Neural cell (in vitro differentiated cells): Measurements from ENCODE around the gene LZTR1.

ENCODE experiments used
- EZH2 ChIP-seq: fragments of 200-600, 300-800 bp; shearing (Covaris generic), sonication (generic); IDR thresholded peaks from 2 replicates; pipeline ENCODE4 v1.6.1; 2014; ENCODE audit warnings: antibody characterized with exemption, low read length, borderline replicate concordance, mild to moderate bottlenecking; ENCODE audit not compliant: insufficient read depth, poor library complexity, severe bottlenecking
- MXI1 ChIP-seq: fragments of 450-650 bp; conservative IDR thresholded peaks from 2 replicates; pipeline ENCODE4 v1.6.1; 2014; ENCODE audit warnings: antibody characterized with exemption, mild to moderate bottlenecking; ENCODE audit not compliant: poor library complexity, severe bottlenecking
- POLR2AphosphoS5 ChIP-seq: IDR thresholded peaks from 2 replicates; pipeline ENCODE4 v1.6.1; 2012
- RAD21 ChIP-seq: fragments of 450-650 bp; conservative IDR thresholded peaks from 2 replicates; pipeline ENCODE4 v1.6.1; 2014; ENCODE audit warnings: antibody characterized with exemption, mild to moderate bottlenecking, moderate library complexity
- TF ChIP-seq, protein P1 (sequence below): fragments of 450-650 bp; IDR thresholded peaks from 2 replicates; pipeline ENCODE4 v1.5.1; 2014; ENCODE audit warnings: antibody characterized with exemption, mild to moderate bottlenecking, moderate library complexity; ENCODE audit not compliant: poor library complexity, severe bottlenecking
- TF ChIP-seq, protein P2 (sequence below): IDR thresholded peaks from 2 replicates; pipeline ENCODE4 v1.6.1; 2012; ENCODE audit warnings: borderline replicate concordance

DNA sequence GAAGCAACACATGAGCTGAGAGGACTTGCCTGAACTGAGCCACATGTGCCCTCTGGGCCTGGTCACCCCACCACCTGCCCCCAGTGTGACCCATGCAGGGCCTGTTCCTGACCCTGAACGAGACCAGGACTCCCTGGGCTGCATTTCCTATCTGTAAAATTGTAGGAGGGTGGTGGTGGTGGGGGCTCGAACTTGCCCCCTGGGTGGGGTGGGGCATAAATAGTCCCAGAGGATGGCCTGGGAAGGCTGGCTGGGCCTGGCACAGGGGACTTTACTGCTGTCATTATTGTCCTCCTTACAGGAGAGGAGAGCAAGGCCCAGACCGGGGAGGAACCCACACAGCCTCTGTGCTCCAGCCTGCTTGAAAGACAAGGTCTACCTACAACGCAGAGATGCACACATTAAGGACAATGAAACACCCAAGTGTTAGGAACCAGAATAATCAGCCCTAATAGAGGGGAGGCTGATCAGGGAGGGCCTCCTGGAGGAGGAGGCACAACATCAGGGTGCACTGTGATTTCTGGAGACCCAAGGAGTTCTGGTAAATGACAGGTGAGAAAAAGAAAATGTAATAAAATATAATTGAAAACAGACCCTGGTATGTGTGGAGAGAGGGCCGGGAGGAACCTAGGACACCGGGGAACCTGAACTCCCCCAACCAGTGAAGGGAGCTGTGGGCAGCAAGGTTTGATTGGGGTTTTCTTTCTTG, 17.9 kb upstream of the LZTR1 start:
- TF ChIP-seq EZH2 (no peak), POLR2AphosphoS5 (no peak), RAD21 (no peak), MXI1 (no peak)
- TF ChIP-seq, protein P1, sequence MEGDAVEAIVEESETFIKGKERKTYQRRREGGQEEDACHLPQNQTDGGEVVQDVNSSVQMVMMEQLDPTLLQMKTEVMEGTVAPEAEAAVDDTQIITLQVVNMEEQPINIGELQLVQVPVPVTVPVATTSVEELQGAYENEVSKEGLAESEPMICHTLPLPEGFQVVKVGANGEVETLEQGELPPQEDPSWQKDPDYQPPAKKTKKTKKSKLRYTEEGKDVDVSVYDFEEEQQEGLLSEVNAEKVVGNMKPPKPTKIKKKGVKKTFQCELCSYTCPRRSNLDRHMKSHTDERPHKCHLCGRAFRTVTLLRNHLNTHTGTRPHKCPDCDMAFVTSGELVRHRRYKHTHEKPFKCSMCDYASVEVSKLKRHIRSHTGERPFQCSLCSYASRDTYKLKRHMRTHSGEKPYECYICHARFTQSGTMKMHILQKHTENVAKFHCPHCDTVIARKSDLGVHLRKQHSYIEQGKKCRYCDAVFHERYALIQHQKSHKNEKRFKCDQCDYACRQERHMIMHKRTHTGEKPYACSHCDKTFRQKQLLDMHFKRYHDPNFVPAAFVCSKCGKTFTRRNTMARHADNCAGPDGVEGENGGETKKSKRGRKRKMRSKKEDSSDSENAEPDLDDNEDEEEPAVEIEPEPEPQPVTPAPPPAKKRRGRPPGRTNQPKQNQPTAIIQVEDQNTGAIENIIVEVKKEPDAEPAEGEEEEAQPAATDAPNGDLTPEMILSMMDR = no peak
- TF ChIP-seq, protein P2, sequence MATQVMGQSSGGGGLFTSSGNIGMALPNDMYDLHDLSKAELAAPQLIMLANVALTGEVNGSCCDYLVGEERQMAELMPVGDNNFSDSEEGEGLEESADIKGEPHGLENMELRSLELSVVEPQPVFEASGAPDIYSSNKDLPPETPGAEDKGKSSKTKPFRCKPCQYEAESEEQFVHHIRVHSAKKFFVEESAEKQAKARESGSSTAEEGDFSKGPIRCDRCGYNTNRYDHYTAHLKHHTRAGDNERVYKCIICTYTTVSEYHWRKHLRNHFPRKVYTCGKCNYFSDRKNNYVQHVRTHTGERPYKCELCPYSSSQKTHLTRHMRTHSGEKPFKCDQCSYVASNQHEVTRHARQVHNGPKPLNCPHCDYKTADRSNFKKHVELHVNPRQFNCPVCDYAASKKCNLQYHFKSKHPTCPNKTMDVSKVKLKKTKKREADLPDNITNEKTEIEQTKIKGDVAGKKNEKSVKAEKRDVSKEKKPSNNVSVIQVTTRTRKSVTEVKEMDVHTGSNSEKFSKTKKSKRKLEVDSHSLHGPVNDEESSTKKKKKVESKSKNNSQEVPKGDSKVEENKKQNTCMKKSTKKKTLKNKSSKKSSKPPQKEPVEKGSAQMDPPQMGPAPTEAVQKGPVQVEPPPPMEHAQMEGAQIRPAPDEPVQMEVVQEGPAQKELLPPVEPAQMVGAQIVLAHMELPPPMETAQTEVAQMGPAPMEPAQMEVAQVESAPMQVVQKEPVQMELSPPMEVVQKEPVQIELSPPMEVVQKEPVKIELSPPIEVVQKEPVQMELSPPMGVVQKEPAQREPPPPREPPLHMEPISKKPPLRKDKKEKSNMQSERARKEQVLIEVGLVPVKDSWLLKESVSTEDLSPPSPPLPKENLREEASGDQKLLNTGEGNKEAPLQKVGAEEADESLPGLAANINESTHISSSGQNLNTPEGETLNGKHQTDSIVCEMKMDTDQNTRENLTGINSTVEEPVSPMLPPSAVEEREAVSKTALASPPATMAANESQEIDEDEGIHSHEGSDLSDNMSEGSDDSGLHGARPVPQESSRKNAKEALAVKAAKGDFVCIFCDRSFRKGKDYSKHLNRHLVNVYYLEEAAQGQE = no peak
